ENCODE measurements around the gene COL25A1. TPM values are rescaled to one million over a fixed set of nuclear protein-coding genes. Genes with fewer than 3 reads are reported as not detected.

Gene COL25A1
- total RNA-seq, 2 donors from 2014 or later: 4.0 to 6.2 TPM

- Mint-ChIP-seq H3K27me3 (ENCODE audit: insufficient read depth) (no peaks in the 10 kb centered on the region), H3K27ac (no peak overlapping the region), H3K36me3 (ENCODE audit: low read depth) (no peaks in the 10 kb centered on the region), H3K4me1 (peaks cover 2% of the 10 kb centered on the region), H3K9me3 (no peaks in the 10 kb centered on the region), H3K4me3 (no peak overlapping the region)
- Histone ChIP-seq H3K4me3 (ENCODE audit: low read length) (no peak overlapping the region), H3K9me3 (ENCODE audit: control insufficient read depth, low read length) (no peaks in the 10 kb centered on the region), H3K27ac (ENCODE audit: low read depth, low read length) (no peak overlapping the region), H3K36me3 (ENCODE audit: control insufficient read depth, insufficient read depth, low read length) (no peaks in the 10 kb centered on the region), H3K27me3 (ENCODE audit: control insufficient read depth, insufficient read depth, low read length, poor library complexity, severe bottlenecking) (no peaks in the 10 kb centered on the region), H3K4me1 (ENCODE audit: control insufficient read depth, insufficient read depth, low read length) (peaks cover 5% of the 10 kb centered on the region), H3K9ac (ENCODE audit: extremely low read depth, low read length, poor library complexity, severe bottlenecking) (no peak overlapping the region)
- TF ChIP-seq CTCF (conservative IDR thresholded peaks at IDR 0.05): no peak
- no peak for DNase-seq
- 80 to 87% methylated on average over 1 to 5 of the region's 5 CpGs for WGBS, 2 experiments (ENCODE audit: insufficient coverage in 1 of 2, insufficient read length in 1 of 2)
Observed at GRCh38 chr4:108919226-108919893, 383.1 kb downstream of the COL25A1 start.

GRCh38 chr4:108917255-108917654, 385.2 kb downstream of the COL25A1 start:
- Histone ChIP-seq H3K27me3 (ENCODE audit: control insufficient read depth, insufficient read depth, low read length, poor library complexity, severe bottlenecking) (no peaks in the 10 kb centered on the region), H3K4me1 (ENCODE audit: control insufficient read depth, insufficient read depth, low read length) (peaks cover 5% of the 10 kb centered on the region), H3K4me3 (ENCODE audit: low read length) (no peak overlapping the region), H3K9ac (ENCODE audit: extremely low read depth, low read length, poor library complexity, severe bottlenecking) (no peak overlapping the region), H3K27ac (ENCODE audit: low read depth, low read length) (no peak overlapping the region), H3K9me3 (ENCODE audit: control insufficient read depth, low read length) (no peaks in the 10 kb centered on the region), H3K36me3 (ENCODE audit: control insufficient read depth, insufficient read depth, low read length) (no peaks in the 10 kb centered on the region)
- no peak for DNase-seq
- TF ChIP-seq CTCF (conservative IDR thresholded peaks at IDR 0.05): no peak
- H3K36me3 Mint-ChIP-seq (ENCODE audit: low read depth): no peaks in the 10 kb centered on the region
- no peaks in the 10 kb centered on the region for H3K9me3 Mint-ChIP-seq
- no peak overlapping the region for H3K27ac Mint-ChIP-seq
- 81 to 93% methylated on average over 3 to 5 of the region's 5 CpGs for WGBS, 2 experiments (ENCODE audit: insufficient coverage in 1 of 2, insufficient read length in 1 of 2)
- no peaks in the 10 kb centered on the region for H3K27me3 Mint-ChIP-seq (ENCODE audit: insufficient read depth)
- H3K4me1 Mint-ChIP-seq: peaks cover 2% of the 10 kb centered on the region
- H3K4me3 Mint-ChIP-seq: no peak overlapping the region

GRCh38 chr4:108916638-108917037, 385.8 kb downstream of the COL25A1 start:
- Histone ChIP-seq H3K9ac (ENCODE audit: extremely low read depth, low read length, poor library complexity, severe bottlenecking) (no peak overlapping the region), H3K27ac (ENCODE audit: low read depth, low read length) (no peak overlapping the region), H3K36me3 (ENCODE audit: control insufficient read depth, insufficient read depth, low read length) (no peaks in the 10 kb centered on the region), H3K4me1 (ENCODE audit: control insufficient read depth, insufficient read depth, low read length) (peaks cover under 1% of the 10 kb centered on the region), H3K9me3 (ENCODE audit: control insufficient read depth, low read length) (no peaks in the 10 kb centered on the region), H3K4me3 (ENCODE audit: low read length) (no peak overlapping the region), H3K27me3 (ENCODE audit: control insufficient read depth, insufficient read depth, low read length, poor library complexity, severe bottlenecking) (no peaks in the 10 kb centered on the region)
- no peaks in the 10 kb centered on the region for H3K36me3 Mint-ChIP-seq (ENCODE audit: low read depth)
- H3K9me3 Mint-ChIP-seq: no peaks in the 10 kb centered on the region
- H3K27me3 Mint-ChIP-seq (ENCODE audit: insufficient read depth): no peaks in the 10 kb centered on the region
- no peaks in the 10 kb centered on the region for H3K4me1 Mint-ChIP-seq
- no peak overlapping the region for H3K27ac Mint-ChIP-seq
- DNase-seq: no peak
- WGBS, 2 experiments (ENCODE audit: insufficient coverage in 1 of 2, insufficient read length in 1 of 2): 92 to 100% methylated on average over 4 of the region's 4 CpGs
- TF ChIP-seq CTCF (conservative IDR thresholded peaks at IDR 0.05): no peak
- no peak overlapping the region for H3K4me3 Mint-ChIP-seq

Data from endodermal cell (in vitro differentiated cells).